Right lobe of liver (tissue), 4 donors: ENCODE results near the gene DHRS13.

Source experiments
- POLR2A ChIP-seq: fragments of 450-650 bp; IDR thresholded peaks from one replicate; pipeline ENCODE4 v1.6.1; 2017; ENCODE audit warnings: antibody characterized with exemption, mild to moderate bottlenecking
- TF ChIP-seq, protein P1 (sequence below), 4 donors: fragments of 200-600 bp in 3 of 4; fragments of 450-650 bp in 1 of 4; IDR thresholded peaks; one replicate each; pipeline versions ENCODE4 v1.5.1 to v1.8.0; 2016 to 2022; ENCODE audit warnings: antibody characterized with exemption in 4 of 4, mild to moderate bottlenecking in 2 of 4
- donor health status: DM: no; HTN: no; CAD: no.
- donor health status: DM: no; HTN: no; CAD: no.
- donor health status: DM: no; HTN: yes; CAD: no.

DNA sequence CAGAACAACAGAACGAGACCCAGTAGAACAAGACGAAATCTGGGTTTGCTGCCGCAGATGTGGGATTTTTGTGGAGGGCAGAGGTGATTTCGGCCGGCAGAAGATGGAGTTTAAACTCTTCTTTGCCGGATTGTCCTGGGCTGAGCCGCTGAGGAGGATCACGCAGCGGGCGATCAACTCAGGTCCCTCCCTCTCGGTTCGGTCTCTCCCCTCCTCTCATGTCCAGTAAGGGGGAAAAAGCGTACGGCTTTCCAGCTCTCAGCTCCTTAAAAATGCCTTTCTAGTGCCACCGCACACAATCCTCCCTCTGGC, 46.0 kb upstream of the DHRS13 start:
- TF ChIP-seq, protein P1, sequence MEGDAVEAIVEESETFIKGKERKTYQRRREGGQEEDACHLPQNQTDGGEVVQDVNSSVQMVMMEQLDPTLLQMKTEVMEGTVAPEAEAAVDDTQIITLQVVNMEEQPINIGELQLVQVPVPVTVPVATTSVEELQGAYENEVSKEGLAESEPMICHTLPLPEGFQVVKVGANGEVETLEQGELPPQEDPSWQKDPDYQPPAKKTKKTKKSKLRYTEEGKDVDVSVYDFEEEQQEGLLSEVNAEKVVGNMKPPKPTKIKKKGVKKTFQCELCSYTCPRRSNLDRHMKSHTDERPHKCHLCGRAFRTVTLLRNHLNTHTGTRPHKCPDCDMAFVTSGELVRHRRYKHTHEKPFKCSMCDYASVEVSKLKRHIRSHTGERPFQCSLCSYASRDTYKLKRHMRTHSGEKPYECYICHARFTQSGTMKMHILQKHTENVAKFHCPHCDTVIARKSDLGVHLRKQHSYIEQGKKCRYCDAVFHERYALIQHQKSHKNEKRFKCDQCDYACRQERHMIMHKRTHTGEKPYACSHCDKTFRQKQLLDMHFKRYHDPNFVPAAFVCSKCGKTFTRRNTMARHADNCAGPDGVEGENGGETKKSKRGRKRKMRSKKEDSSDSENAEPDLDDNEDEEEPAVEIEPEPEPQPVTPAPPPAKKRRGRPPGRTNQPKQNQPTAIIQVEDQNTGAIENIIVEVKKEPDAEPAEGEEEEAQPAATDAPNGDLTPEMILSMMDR (IDR thresholded peaks at IDR 0.05), result no peak
- no peak for TF ChIP-seq POLR2A
